ENCODE data around the gene ATP5MG.
A peak's percentile ranks its signal among the peaks of the same experiment; 100 is the strongest.

ATP5MG gene

GRCh38 chr11:118379497-118379896 is 21.9 kb upstream of the ATP5MG start:
- Mint-ChIP-seq H3K36me3 (ENCODE audit: low read depth) (peaks cover 44% of the 10 kb centered on the region), H3K9me3 (no peaks in the 10 kb centered on the region), H3K4me1 (no peaks in the 10 kb centered on the region), H3K4me3 (no peak overlapping the region), H3K27ac (no peak overlapping the region), H3K27me3 (ENCODE audit: low read depth, poor library complexity) (no peaks in the 10 kb centered on the region)
- DNase-seq: no peak
- TF ChIP-seq CTCF (IDR thresholded peaks at IDR 0.05): no peak

GRCh38 chr11:118380571-118380970 is 20.8 kb upstream of the ATP5MG start:
- no peak for DNase-seq
- no peak for TF ChIP-seq CTCF (IDR thresholded peaks at IDR 0.05)

GRCh38 chr11:118382954-118383353 is 18.5 kb upstream of the ATP5MG start:
- DNase-seq: no peak
- no peak overlapping the region for H3K4me3 Mint-ChIP-seq
- no peaks in the 10 kb centered on the region for H3K9me3 Mint-ChIP-seq
- H3K27me3 Mint-ChIP-seq (ENCODE audit: low read depth, poor library complexity): no peaks in the 10 kb centered on the region
- H3K36me3 Mint-ChIP-seq (ENCODE audit: low read depth): peaks cover 38% of the 10 kb centered on the region
- H3K27ac Mint-ChIP-seq: no peak overlapping the region
- H3K4me1 Mint-ChIP-seq: no peaks in the 10 kb centered on the region
- no peak for TF ChIP-seq CTCF (IDR thresholded peaks at IDR 0.05)

More at GRCh38 chr11:118380571-118380970, 20.8 kb upstream of the ATP5MG start:
- Mint-ChIP-seq H3K9me3 (no peaks in the 10 kb centered on the region), H3K4me1 (no peaks in the 10 kb centered on the region), H3K27me3 (ENCODE audit: low read depth, poor library complexity) (no peaks in the 10 kb centered on the region), H3K36me3 (ENCODE audit: low read depth) (peaks cover 37% of the 10 kb centered on the region), H3K4me3 (no peak overlapping the region), H3K27ac (no peak overlapping the region)

- TF ChIP-seq CTCF (IDR thresholded peaks at IDR 0.05): no peak
- Mint-ChIP-seq H3K27ac (no peak overlapping the region), H3K4me3 (no peak overlapping the region), H3K36me3 (ENCODE audit: low read depth) (peaks cover 38% of the 10 kb centered on the region), H3K4me1 (no peaks in the 10 kb centered on the region), H3K9me3 (no peaks in the 10 kb centered on the region), H3K27me3 (ENCODE audit: low read depth, poor library complexity) (no peaks in the 10 kb centered on the region)
- no peak for DNase-seq
Measured at GRCh38 chr11:118383657-118384056, 17.7 kb upstream of the ATP5MG start.

- Mint-ChIP-seq H3K27me3 (ENCODE audit: low read depth, poor library complexity) (peaks cover 2% of the 10 kb centered on the region), H3K4me1 (peaks cover 7% of the 10 kb centered on the region), H3K9me3 (no peaks in the 10 kb centered on the region), H3K27ac (peak overlapping the region; percentile 26), H3K36me3 (ENCODE audit: low read depth) (peaks cover 31% of the 10 kb centered on the region), H3K4me3 (no peak overlapping the region)
- no peak for TF ChIP-seq CTCF (IDR thresholded peaks at IDR 0.05)
- DNase-seq: no peak
Measured at GRCh38 chr11:118396097-118396501, 5.3 kb upstream of the ATP5MG start.

- no peak for TF ChIP-seq CTCF (IDR thresholded peaks at IDR 0.05)
- no peak overlapping the region for H3K4me3 Mint-ChIP-seq
- no peaks in the 10 kb centered on the region for H3K9me3 Mint-ChIP-seq
- H3K27ac Mint-ChIP-seq: no peak overlapping the region
- peaks cover 15% of the 10 kb centered on the region for H3K4me1 Mint-ChIP-seq
- H3K36me3 Mint-ChIP-seq (ENCODE audit: low read depth): peaks cover 24% of the 10 kb centered on the region
- H3K27me3 Mint-ChIP-seq (ENCODE audit: low read depth, poor library complexity): peaks cover 2% of the 10 kb centered on the region
- DNase-seq: no peak
Measured at GRCh38 chr11:118397448-118397847, 4.0 kb upstream of the ATP5MG start.

Measured in nephron progenitor cell (in vitro differentiated cells).